GM21723 (cell line): ENCODE data around the gene TRUB1.
"Not testable (repeated sequence)": the region's sequence is repeated elsewhere in the genome, so short reads cannot be mapped to it uniquely, and the experiment has no call there.

Experiments used
- ATAC-seq: cut with Tn5 transposase; IDR thresholded peaks from one replicate; pipeline ENCODE4 v1.9.1; 2021; ENCODE audit warnings: mild to moderate bottlenecking, moderate library complexity; ENCODE audit not compliant: unreplicated experiment

Gene TRUB1

DNA sequence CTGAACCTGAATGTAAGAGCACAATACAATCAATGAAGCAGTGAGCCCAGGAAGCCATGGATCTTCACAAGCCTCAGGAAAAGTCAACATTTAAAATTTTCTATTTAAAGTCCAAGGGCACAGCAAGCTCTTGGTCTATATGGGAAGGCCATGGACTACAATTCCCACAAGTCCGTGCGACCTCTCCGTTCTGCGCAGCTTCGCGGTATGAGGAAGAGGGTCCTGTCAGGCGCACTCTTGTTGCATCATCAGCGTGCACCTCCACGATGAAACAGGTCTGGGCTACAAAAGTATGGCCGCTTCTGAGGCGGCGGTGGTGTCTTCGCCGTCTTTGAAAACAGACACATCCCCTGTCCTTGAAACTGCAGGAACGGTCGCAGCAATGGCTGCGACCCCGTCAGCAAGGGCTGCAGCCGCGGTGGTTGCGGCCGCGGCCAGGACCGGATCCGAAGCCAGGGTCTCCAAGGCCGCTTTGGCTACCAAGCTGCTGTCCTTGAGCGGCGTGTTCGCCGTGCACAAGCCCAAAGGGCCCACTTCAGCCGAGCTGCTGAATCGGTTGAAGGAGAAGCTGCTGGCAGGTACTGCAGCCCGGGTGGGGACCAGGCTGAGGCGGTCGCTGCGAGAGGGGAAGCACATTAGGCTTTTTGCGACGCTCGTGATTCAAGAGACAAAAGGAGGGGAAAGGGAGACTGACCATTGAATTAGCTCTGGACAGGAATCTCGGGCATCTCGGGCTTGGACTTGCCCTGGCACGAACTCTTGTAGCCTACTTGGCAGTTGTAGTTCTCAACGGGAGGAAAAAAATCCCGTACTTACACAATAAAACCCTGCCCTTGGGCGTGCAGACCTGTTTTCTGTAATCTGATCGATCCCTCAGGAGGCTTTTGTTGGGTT lies at the start of gene TRUB1:
TRUB1 (plus strand) TSS at position 234 of the 894 bp plus-strand sequence; CDS start at position 293, 59 bp downstream.
- ATAC-seq = peak; percentile 100

GRCh38 chr10:114893251-114893650 lies 44.7 kb upstream of the TRUB1 start:
- no peak for ATAC-seq

- ATAC-seq = no peak
Observed at GRCh38 chr10:114894911-114895310, 43.1 kb upstream of the TRUB1 start.

DNA sequence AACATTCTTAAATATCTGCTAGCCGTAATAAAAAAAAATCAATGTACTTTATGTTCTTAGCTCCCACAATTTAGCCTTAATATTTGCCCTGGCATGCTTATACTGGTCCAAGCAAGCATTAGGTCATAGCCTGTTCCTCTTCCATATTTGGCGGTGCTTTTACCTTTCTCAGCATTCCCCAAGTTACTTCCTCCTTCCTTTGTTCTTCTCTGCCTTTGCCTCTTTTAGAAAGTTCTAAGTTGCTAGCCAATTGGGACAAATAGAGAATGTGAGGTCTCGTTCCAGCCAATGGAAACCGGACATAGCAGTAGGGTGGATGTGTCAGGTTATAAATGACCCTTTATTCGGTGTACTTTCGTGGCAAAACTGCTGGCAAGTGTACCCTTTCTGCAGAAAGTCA lies 41.0 kb upstream of the TRUB1 start:
- ATAC-seq = not testable (repeated sequence)

GRCh38 chr10:114897593-114897992 lies 40.4 kb upstream of the TRUB1 start:
- no peak for ATAC-seq

- ATAC-seq = no peak
Observed at GRCh38 chr10:114899982-114900381, 38.0 kb upstream of the TRUB1 start.

GRCh38 chr10:114900658-114901057 lies 37.3 kb upstream of the TRUB1 start:
- no peak for ATAC-seq

DNA sequence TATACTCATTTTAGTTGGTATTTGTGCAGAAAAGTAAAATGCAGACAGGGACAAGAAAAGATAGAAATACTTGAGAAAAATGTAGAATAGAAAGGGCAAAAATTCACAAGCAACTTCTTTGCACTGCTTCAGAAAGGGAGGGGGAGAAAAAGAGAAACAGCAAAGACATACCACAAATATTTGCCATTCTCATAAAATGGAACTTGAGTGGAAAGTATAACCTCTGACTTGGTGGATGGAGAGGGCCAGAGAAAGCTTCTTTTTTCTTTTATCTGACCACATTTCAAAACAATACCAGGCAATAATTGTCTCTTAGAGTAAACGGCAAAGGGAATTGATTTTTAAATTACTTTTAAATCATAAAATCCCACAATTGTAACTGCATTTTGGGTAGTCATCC lies 35.8 kb upstream of the TRUB1 start:
- no peak for ATAC-seq

GRCh38 chr10:114905450-114905849 lies 32.5 kb upstream of the TRUB1 start:
- ATAC-seq = no peak

GRCh38 chr10:114906981-114907380 lies 31.0 kb upstream of the TRUB1 start:
- ATAC-seq = no peak

DNA sequence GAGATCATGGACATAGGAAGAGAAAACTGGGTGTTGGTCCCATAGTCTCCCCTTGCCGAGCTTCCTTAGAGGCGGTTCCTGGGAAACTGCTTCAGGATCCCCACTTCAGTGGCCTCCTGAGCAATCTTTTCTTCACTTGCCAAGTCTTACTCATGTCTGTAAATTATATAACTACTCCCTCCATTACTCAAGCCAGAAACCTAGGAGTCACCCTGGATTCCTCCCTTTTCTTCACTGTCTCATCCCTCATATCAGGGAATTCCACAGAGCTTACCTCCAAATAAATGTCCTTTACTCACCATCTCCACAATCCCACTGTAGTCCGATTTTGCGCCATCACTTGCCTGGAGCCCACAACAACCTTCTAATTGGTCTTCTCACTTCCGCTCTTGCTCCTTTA lies 29.1 kb upstream of the TRUB1 start:
- ATAC-seq = no peak

DNA sequence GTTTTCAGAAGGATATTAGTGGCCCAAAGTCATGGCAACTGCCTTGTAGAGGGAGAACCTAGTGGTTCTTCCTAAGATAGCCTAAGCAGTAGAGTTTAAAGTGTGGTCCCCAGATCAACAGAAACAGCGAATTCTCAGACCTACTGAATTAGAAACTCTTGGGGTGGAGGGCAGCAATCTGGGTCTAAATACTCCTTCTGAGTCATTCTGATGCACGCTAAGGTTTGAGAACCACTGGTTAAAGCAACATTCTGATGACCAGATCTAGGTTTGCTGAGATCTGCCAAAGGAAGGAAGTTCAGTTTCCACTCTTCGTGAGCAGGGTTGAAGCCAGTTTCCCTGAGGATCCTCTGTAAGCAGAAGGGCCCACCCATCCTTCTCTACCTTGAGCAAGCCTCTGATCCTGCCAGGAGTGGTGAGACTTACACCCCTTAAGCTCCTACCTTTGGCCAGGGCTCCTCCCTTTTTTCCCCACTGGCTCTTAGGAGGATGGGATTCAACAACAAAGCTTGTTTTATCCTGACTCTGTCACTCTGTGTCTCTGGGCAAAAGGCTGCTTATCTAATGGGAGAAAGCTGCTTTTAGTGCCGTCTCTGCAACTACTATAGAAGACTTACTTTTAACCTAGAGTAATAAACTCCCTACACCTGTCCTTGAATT lies 26.8 kb upstream of the TRUB1 start:
- ATAC-seq = peak; percentile 67

GRCh38 chr10:114911801-114912469 lies 26.1 kb upstream of the TRUB1 start:
- no peak for ATAC-seq

DNA sequence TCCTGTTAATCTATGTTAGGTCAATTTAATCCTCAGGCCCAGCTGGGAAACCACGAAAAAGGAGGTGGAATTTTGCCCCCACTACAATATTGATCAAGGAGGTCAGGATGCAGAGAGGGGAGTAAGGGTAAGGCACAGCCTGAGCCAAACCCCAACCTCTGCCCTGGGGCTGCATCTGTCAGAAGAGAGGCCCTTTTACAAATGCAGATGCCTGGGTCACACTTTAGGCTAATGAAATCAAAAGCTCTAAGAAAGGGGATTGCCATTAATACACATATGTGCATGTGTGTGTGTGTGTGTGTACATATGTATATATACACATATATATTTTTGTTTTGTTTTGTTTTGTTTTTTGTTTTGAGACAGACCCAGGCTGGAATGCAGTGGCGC lies 25.5 kb upstream of the TRUB1 start:
- no peak for ATAC-seq

DNA sequence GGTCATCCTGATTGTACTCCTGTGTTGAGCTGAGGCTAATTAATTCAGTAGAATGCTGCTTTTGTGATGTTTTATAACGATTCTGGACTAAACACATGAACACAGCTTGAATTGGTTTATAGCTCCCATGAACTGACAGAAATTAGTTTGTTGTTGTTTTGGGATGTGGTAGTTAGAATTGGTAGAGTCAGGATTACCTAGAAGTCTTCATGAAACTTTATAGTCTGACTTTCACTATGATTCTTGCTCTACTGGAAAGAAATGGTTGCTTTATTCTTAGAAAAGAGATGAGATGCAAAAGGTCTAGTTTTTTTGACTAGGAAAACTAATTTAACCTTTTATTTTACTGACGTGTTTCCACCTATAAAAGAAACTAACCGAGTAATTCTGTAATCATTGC lies 23.4 kb upstream of the TRUB1 start:
- ATAC-seq = no peak

DNA sequence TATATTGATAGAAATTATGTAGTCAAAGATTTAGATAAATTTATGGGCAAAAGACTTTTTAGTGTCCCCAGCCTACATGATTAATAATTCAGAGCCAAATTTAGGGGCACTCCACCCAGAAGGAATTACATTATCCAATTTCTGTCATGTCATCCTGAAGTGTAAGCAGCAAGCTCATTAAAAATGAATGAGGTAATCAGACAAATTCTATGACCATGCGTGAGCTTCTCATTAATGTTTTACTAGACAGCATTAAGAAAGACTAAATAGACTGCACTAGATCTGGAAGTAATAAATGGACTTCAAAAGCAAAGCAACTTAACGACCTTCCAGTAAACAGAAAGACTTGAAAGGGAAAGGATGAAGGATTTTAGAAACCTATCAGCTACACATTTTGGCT lies 22.7 kb upstream of the TRUB1 start:
- ATAC-seq = no peak

- no peak for ATAC-seq
Observed at GRCh38 chr10:114916653-114917052, 21.3 kb upstream of the TRUB1 start.

GRCh38 chr10:114917459-114917858 lies 20.5 kb upstream of the TRUB1 start:
- no peak for ATAC-seq

- no peak for ATAC-seq
Observed at GRCh38 chr10:114917927-114918672, 19.9 kb upstream of the TRUB1 start.

DNA sequence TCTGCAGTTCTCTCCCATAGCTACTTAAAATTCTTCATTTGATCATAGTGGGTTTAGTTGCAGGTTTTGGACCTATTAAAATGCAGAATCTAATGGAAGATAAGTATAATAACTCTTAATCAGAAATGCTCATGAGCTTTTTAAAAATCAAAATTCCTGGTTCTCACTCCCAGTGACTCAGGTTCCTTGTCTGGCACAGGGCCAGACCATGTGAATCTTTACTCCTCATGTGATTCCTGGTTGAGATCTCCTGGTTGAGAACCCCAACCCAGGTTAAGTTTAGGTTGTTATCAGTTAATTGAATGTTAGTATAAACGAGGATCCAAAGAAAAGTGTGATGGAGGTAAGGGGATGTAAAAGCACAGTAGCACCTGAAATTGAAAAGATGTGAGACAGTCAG lies 17.5 kb upstream of the TRUB1 start:
- no peak for ATAC-seq

DNA sequence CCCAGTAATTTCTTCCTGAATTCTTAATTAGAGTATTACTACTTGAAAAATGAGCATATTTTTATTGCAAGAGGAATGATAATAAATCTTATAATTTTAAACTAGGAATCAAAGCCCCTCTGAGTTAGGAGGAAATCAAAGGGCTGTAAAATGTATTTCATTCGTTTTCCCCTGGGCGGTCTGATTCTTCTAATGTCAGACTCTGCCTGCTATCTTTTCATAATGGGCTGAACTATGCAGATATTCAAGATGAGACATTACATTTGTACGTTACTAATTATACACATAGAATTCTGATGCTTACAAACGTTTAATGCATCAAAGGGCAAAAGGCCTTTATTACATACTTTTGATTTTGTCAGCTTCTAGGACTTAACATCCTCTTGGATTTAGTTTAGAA lies 16.0 kb upstream of the TRUB1 start:
- ATAC-seq = no peak
